ENCODE measurements around the gene NELFCD.
"Not testable (repeated sequence)": the region's sequence is repeated elsewhere in the genome, so short reads cannot be mapped to it uniquely, and the experiment has no call there.

Gene NELFCD

DNA sequence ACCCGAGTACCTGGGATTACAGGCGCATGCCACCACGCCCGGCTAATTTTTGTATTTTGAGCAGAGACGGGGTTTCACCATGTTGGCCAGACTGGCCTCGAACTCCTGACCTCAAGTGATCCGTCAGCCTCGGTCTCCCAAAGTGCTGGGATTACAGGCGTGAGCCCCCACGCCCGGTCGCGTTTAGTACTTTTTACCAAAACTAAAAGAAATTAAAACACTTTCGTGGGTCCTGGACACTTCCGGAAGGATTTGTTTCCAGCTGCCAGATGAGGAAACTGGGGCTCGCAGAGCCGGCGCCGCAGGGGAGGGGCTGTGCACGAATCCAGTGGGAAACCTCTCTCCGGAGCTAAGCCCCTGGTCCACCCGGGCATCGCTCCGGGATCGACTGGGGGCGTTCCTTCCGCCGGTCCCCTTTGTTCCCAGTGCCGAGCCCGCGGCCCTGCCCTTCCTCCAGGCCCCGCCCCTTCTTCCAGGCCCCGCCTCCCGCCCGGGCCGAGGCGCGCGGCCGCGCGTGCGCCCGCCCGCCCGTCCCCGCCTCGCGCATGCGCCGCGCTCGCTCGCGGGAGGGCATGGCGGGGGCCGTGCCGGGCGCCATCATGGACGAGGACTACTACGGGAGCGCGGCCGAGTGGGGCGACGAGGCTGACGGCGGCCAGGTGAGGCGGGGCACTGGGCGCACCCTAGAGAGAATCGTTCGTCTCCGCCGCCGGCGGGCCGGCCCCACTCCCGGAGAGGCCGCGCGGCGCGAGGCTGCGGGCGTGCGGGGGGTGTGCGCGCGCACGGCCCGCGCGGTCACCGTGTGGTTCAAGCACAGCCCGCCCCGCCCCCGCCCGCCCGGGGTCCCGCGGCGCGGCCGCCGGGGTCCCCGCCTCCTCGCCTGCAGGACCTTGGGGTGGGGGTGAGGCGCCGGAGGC lies at the start of gene NELFCD:
Gene NELFCD, plus strand, starts transcription at position 546 of the 917 bp plus-strand sequence. Its CDS starts 54 bp downstream, at position 600.
- Histone ChIP-seq H3K4me1 (ENCODE audit: control insufficient read depth, low read depth, low read length) (peaks cover 7% of the 10 kb centered on the region), H3K4me3 (ENCODE audit: low read length) (peak within 1 kb of the TSS; percentile 96), H3K9me3 (ENCODE audit: control insufficient read depth, low read depth, low read length) (no peaks in the 10 kb centered on the region), H3K27ac (ENCODE audit: low read length) (peak within 1 kb of the TSS; percentile 45), H3K9ac (ENCODE audit: low read length) (peak within 1 kb of the TSS; percentile 88), H3K36me3 (ENCODE audit: control insufficient read depth, low read depth, low read length) (peaks cover 4% of the 10 kb centered on the region), H3K27me3 (ENCODE audit: control insufficient read depth, insufficient read depth, low read length) (no peaks in the 10 kb centered on the region)

DNA sequence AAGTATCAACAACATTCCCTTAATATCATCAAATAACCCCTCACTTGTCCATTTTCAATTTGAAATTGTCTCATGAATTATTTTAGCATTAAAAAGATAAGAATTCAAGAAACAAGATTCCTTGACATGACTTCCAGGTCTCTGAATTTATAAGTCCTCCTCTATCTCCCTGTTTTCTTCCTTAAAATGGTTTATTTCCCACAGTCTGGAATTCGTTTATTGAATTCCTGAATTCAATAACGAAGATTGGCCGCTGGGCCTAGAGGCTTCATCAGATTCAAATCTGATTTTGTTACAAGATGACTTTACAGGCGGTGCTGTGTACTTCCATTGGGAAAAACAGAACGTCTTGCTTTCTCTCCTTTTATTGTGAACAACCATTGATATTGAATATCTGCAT lies 48.9 kb upstream of the NELFCD start:
- Histone ChIP-seq H3K27me3 (ENCODE audit: control insufficient read depth, insufficient read depth, low read length) (no peaks in the 10 kb centered on the region), H3K4me3 (ENCODE audit: low read length) (no peak overlapping the region), H3K9ac (ENCODE audit: low read length) (no peak overlapping the region), H3K27ac (ENCODE audit: low read length) (no peak overlapping the region), H3K9me3 (ENCODE audit: control insufficient read depth, low read depth, low read length) (no peaks in the 10 kb centered on the region), H3K36me3 (ENCODE audit: control insufficient read depth, low read depth, low read length) (no peaks in the 10 kb centered on the region), H3K4me1 (ENCODE audit: control insufficient read depth, low read depth, low read length) (no peaks in the 10 kb centered on the region)

GRCh38 chr20:58938078-58938477 lies 43.0 kb upstream of the NELFCD start:
- no peaks in the 10 kb centered on the region for H3K27me3 ChIP-seq (ENCODE audit: control insufficient read depth, insufficient read depth, low read length)

DNA sequence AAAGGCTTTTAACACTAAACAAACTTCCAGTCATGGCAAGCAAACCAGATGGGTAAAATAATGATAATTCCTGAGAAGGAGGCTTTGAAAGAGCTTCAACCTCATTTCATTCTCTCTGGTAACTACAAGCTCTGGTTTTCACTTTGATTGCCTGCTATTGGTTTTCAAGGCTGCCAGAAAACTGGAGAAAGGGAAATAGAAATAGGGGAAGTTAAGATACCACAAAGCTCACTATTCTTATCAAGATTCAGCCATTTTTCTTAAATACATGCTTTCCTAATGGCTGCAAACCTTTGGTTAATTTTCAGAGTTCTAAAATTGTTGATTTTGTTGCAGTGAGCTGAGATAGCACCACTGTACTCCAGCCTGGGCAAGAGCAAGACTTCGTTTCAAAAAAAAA lies 42.5 kb upstream of the NELFCD start:
- H3K4me3 ChIP-seq (ENCODE audit: low read length) = no peak overlapping the region
- H3K27ac ChIP-seq (ENCODE audit: low read length) = no peak overlapping the region
- no peaks in the 10 kb centered on the region for H3K36me3 ChIP-seq (ENCODE audit: control insufficient read depth, low read depth, low read length)
- no peak overlapping the region for H3K9ac ChIP-seq (ENCODE audit: low read length)
- no peaks in the 10 kb centered on the region for H3K4me1 ChIP-seq (ENCODE audit: control insufficient read depth, low read depth, low read length)
- no peaks in the 10 kb centered on the region for H3K9me3 ChIP-seq (ENCODE audit: control insufficient read depth, low read depth, low read length)
- no peaks in the 10 kb centered on the region for H3K27me3 ChIP-seq (ENCODE audit: control insufficient read depth, insufficient read depth, low read length)

More at GRCh38 chr20:58938078-58938477, 43.0 kb upstream of the NELFCD start:
- no peaks in the 10 kb centered on the region for H3K9me3 ChIP-seq (ENCODE audit: control insufficient read depth, low read depth, low read length)
- no peaks in the 10 kb centered on the region for H3K36me3 ChIP-seq (ENCODE audit: control insufficient read depth, low read depth, low read length)
- no peaks in the 10 kb centered on the region for H3K4me1 ChIP-seq (ENCODE audit: control insufficient read depth, low read depth, low read length)
- H3K9ac ChIP-seq (ENCODE audit: low read length) = no peak overlapping the region
- no peak overlapping the region for H3K4me3 ChIP-seq (ENCODE audit: low read length)
- H3K27ac ChIP-seq (ENCODE audit: low read length) = no peak overlapping the region

DNA sequence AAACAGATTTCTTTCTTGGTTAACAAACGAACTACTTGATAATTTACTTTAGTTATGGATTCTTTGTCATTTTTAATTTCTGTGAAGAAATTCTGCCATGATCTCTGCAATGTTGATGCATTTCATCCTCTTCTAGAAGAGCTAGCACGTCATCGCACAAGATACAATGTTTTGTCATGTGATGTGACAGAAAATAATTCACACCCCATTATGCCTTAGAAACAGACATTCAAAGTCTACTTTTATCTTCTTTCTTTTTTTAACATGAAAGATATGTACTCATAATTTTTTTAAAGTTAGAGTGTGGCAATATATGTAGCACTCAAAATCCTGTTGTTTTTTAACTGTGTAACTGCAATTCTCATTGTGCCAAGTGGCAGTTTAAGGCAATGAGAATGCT lies 39.6 kb upstream of the NELFCD start:
- no peaks in the 10 kb centered on the region for H3K9me3 ChIP-seq (ENCODE audit: control insufficient read depth, low read depth, low read length)
- H3K4me1 ChIP-seq (ENCODE audit: control insufficient read depth, low read depth, low read length) = no peaks in the 10 kb centered on the region
- no peaks in the 10 kb centered on the region for H3K36me3 ChIP-seq (ENCODE audit: control insufficient read depth, low read depth, low read length)
- H3K27ac ChIP-seq (ENCODE audit: low read length) = no peak overlapping the region
- H3K27me3 ChIP-seq (ENCODE audit: control insufficient read depth, insufficient read depth, low read length) = no peaks in the 10 kb centered on the region
- H3K9ac ChIP-seq (ENCODE audit: low read length) = no peak overlapping the region
- no peak overlapping the region for H3K4me3 ChIP-seq (ENCODE audit: low read length)

DNA sequence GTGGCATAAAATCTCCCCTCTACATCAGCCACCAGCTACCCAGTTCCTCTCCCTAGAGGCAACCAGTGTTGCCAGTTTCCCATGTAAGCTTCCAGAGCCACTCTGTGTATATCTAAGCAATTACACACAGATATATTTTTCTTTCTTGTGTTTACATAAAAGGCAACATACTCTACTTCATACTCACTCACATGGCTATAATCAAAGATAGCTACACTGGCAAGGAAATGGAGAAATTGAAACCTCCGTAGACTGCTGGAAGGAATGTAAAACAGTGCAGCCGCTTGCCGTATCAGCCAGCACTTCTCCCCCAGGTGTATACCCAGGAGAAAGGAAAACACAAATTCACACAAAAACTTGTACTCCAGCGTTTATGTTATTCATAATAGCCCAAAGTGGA lies 38.5 kb upstream of the NELFCD start:
- Histone ChIP-seq H3K9ac (ENCODE audit: low read length) (no peak overlapping the region), H3K27me3 (ENCODE audit: control insufficient read depth, insufficient read depth, low read length) (no peaks in the 10 kb centered on the region), H3K27ac (ENCODE audit: low read length) (no peak overlapping the region), H3K4me1 (ENCODE audit: control insufficient read depth, low read depth, low read length) (no peaks in the 10 kb centered on the region), H3K36me3 (ENCODE audit: control insufficient read depth, low read depth, low read length) (no peaks in the 10 kb centered on the region), H3K9me3 (ENCODE audit: control insufficient read depth, low read depth, low read length) (no peaks in the 10 kb centered on the region), H3K4me3 (ENCODE audit: low read length) (no peak overlapping the region)

- Histone ChIP-seq H3K27ac (ENCODE audit: low read length) (no peak overlapping the region), H3K4me3 (ENCODE audit: low read length) (no peak overlapping the region), H3K36me3 (ENCODE audit: control insufficient read depth, low read depth, low read length) (no peaks in the 10 kb centered on the region), H3K9ac (ENCODE audit: low read length) (no peak overlapping the region), H3K9me3 (ENCODE audit: control insufficient read depth, low read depth, low read length) (no peaks in the 10 kb centered on the region), H3K4me1 (ENCODE audit: control insufficient read depth, low read depth, low read length) (no peaks in the 10 kb centered on the region), H3K27me3 (ENCODE audit: control insufficient read depth, insufficient read depth, low read length) (no peaks in the 10 kb centered on the region)
Measured at GRCh38 chr20:58944610-58945009, 36.4 kb upstream of the NELFCD start.

DNA sequence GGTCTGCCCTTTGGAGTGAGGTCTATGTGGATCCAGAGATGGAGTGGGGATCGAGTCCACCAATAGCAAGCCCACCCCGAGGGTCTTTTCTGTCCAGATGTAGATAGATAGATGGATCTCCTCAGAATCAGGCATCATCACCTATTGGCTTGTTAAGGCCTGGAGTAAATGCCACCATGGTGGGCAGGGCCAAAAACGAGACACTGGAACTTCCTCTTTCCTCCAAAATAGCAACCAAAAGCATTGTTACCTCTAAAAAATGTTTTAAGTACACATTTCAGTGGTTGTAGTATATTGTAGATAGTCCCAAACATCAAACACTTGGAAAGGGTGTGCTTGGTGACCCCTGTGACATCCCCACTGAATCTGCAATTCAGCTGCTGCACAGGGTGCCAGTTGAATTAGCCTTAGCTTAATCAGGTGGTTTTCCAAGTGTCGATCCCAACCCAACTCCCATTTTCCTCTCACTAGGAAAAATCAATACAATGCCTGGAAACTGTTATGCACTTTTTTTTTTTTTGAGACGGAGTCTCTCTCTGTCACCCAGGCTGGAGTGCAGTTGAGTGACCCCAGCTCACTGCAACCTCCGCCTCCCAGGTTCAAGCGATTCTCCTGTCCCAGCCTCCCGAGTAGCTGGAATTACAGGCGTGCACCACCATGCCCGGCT lies 35.0 kb upstream of the NELFCD start:
- H3K27me3 ChIP-seq (ENCODE audit: control insufficient read depth, insufficient read depth, low read length) = no peaks in the 10 kb centered on the region

DNA sequence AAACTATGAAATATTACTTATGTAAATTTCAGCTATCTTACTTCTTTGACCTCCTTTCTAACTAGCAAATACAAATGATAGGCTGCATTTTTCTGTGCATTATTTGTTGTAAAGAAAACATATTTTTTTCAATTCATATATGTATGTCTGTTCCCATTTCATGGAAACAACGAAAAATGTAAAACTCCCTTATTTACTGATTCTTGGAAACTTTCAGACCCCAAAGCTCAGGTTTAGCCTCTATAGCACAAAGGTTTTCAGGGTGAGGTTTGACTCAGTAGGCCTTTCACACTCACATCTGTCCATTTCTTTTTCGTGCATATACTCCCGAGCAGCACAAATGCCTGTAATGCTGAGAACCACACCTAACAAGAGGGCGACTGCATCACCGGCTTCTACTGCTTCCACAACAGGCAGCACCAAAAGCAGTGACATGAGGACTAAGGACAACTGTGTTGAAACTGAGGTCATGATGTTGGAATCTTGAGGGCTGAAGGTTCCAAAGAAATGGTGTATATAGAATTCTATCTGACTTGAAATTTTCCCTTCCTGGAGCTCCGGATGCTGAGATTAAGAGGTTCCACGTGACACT lies 33.2 kb upstream of the NELFCD start:
- not testable (repeated sequence) for H3K36me3 ChIP-seq (ENCODE audit: control insufficient read depth, low read depth, low read length); H3K9ac ChIP-seq (ENCODE audit: low read length); H3K27me3 ChIP-seq (ENCODE audit: control insufficient read depth, insufficient read depth, low read length); H3K9me3 ChIP-seq (ENCODE audit: control insufficient read depth, low read depth, low read length); H3K27ac ChIP-seq (ENCODE audit: low read length); H3K4me1 ChIP-seq (ENCODE audit: control insufficient read depth, low read depth, low read length); H3K4me3 ChIP-seq (ENCODE audit: low read length)

More for the DNA sequence above, 35.0 kb upstream of the NELFCD start:
- no peak overlapping the region for H3K9ac ChIP-seq (ENCODE audit: low read length)
- no peak overlapping the region for H3K27ac ChIP-seq (ENCODE audit: low read length)
- H3K9me3 ChIP-seq (ENCODE audit: control insufficient read depth, low read depth, low read length) = no peaks in the 10 kb centered on the region
- no peak overlapping the region for H3K4me3 ChIP-seq (ENCODE audit: low read length)
- H3K36me3 ChIP-seq (ENCODE audit: control insufficient read depth, low read depth, low read length) = no peaks in the 10 kb centered on the region
- no peaks in the 10 kb centered on the region for H3K4me1 ChIP-seq (ENCODE audit: control insufficient read depth, low read depth, low read length)

DNA sequence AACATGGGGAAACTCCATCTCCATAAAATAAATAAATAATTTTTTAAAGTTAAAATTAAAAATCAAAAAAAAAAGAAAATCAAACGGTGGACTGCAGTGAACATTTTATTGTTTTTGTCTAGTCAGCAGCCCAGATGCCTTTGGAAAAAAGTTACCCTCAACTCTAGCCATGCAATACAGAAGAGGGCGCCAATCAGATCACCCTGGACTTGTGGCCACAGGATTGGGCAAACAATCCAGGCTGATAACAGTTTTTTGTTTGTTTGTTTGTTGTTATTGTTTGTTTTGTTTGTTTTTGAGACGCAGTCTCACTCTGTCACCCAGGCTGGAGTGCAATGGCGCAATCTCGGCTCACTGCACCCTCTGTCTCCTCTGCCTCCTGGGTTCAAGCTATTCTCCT lies 30.5 kb upstream of the NELFCD start:
- no peaks in the 10 kb centered on the region for H3K4me1 ChIP-seq (ENCODE audit: control insufficient read depth, low read depth, low read length)
- no peak overlapping the region for H3K27ac ChIP-seq (ENCODE audit: low read length)
- H3K27me3 ChIP-seq (ENCODE audit: control insufficient read depth, insufficient read depth, low read length) = no peaks in the 10 kb centered on the region
- no peaks in the 10 kb centered on the region for H3K36me3 ChIP-seq (ENCODE audit: control insufficient read depth, low read depth, low read length)
- H3K4me3 ChIP-seq (ENCODE audit: low read length) = no peak overlapping the region
- H3K9ac ChIP-seq (ENCODE audit: low read length) = no peak overlapping the region
- no peaks in the 10 kb centered on the region for H3K9me3 ChIP-seq (ENCODE audit: control insufficient read depth, low read depth, low read length)

- H3K27ac ChIP-seq (ENCODE audit: low read length) = no peak overlapping the region
Measured at GRCh38 chr20:58953050-58953449, 28.0 kb upstream of the NELFCD start.

More at GRCh38 chr20:58953050-58953449, 28.0 kb upstream of the NELFCD start:
- no peak overlapping the region for H3K4me3 ChIP-seq (ENCODE audit: low read length)
- H3K9me3 ChIP-seq (ENCODE audit: control insufficient read depth, low read depth, low read length) = no peaks in the 10 kb centered on the region
- H3K27me3 ChIP-seq (ENCODE audit: control insufficient read depth, insufficient read depth, low read length) = no peaks in the 10 kb centered on the region
- no peaks in the 10 kb centered on the region for H3K36me3 ChIP-seq (ENCODE audit: control insufficient read depth, low read depth, low read length)
- no peak overlapping the region for H3K9ac ChIP-seq (ENCODE audit: low read length)
- H3K4me1 ChIP-seq (ENCODE audit: control insufficient read depth, low read depth, low read length) = no peaks in the 10 kb centered on the region

All from iPS-18a (cell line).